HG03103 (cell line): Measurements from ENCODE around the gene FBN1.

Source experiments
- ATAC-seq: cut with Tn5 transposase; IDR thresholded peaks from one replicate; pipeline ENCODE4 v1.9.1; 2021; ENCODE audit warnings: low read depth; ENCODE audit not compliant: unreplicated experiment

FBN1 gene

DNA sequence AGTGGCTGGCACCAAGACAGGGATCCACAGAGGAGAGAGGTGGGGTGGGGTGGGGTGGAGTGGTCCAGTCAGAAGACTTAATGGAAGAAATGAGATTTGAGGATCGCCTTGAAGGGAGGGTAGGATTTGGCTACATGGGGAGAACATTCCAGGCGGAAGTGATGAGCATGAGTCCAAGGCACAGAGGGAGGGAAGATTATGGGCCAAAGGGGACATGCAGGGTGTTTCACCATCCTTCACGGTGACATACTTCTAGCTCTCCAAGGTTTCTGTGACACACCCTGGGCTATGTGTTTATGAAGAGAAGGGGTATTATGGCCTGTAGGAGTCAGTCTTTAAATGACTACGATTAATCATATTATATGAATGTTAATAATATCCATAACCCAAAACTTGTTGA is 7.7 kb upstream of the FBN1 start:
- ATAC-seq = no peak

DNA sequence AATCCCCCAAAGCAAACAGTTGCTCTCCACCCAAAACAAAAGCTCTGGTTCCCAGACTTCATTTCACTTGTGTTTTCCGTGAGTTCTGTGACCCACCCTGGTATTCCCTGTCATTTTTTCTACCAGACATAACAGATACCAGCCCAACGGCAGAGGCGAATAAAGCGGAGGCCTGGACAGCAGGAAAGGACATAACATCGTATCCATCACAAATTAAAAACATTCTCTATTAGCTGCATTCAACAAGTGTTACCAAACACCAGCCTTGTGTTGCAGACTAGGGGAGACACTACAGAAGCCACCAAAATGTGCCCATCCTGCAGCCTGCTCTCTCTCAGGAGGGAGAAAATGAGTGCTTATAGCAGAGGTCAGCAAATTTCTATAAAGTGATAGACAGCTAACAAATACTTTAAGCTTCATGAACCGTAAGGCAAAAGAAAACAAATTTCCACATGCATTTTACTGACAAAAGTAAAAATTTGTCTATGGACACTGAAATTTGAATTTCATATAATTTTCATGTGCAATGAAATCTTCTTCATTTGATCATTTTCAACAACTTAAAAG is 7.1 kb upstream of the FBN1 start:
- no peak for ATAC-seq

GRCh38 chr15:48650931-48651330 is 5.4 kb upstream of the FBN1 start:
- no peak for ATAC-seq

DNA sequence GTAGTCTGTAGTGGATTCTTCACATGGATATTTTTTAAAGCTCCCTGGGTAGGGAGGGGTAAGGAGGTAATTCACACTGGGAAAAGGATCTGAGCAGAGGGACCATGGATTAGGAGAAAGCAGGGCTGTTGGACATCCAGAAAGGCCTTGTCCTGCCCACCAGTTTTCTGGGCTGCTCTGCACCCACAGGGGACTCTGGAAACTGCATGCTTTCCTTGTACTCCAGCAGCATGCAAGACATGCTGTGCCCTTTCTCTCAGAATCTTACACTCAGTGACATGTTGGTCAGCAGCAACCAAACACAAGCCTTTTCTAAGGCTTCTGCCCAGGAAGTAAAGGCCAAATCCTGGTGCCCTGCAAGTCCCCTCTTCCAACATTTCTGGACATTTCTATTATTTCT is 2.5 kb upstream of the FBN1 start:
- ATAC-seq = no peak

DNA sequence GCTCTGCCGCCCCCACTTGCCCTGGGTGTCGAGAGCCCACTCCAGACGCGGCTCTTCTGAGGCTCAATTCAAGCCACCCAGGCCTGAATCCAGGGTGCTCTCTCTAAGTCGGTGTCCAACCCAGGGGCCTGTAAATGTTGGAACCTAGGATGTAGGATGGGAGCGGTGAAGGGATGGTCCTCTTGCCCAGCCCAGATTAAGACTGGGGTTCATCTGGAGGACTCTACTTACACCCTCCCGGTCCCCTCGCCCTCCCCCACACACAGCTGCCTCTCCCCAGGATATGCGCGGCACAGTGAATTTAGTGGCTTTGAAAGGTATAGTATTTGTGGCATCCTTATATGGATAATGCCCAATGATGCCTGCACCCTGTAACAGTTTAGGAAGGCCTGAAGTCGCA is 822 bp upstream of the FBN1 start:
- no peak for ATAC-seq

DNA sequence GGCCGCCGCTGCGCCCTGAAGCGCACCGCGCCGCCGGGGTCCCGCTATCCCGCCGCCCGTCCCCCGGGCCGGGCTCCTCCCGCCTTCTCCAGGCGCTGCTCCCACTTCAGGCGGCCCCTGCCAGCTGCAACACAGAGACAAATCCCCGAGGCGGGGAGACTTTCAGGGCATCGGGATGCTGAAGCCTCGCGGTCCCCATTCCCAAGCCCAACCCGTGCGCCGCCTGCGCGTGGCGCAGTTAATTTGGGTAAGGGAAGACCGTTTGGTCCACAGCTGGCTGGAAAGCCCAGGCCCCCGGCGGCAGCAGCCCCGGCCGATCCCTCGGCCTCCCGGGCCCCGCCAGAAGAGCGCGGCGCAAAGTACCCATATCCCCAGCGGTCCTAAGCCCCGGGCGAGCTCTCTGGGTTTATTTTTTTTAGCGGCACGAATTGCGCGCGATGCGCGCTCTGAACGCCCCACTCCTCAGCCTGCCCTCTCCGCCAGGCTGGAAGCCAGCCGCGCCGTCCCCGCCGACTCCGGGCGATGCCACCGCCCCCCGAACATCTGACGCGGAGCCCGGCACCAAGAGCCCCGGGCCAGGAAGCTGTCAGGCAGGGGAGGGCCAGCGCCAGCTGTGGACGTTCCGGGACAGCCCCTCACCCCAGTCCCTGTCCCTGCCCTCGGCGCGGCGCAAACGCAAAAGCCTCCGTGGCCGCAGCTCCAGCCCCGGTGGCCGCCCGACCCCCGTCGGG is 517 bp downstream of the FBN1 start:
- peak; percentile 33 for ATAC-seq

DNA sequence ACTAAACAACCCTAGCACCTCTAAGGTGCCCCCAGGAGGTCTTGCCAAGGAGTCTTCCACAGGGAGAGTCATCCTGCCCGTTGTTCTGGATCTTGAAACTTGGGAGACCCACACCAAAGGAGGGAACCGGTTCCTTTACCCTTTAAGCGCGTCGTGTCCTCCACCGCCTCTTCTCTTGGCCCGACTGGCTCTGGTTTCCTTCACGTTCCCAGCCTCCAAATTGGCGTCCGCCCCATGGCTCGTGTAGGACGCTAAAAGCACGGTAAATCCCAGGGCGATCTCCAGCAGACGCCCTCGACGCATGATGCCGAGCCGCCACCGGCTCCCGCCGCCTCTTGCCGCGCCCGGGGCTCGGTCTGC is 1.1 kb downstream of the FBN1 start:
- peak; percentile 2 for ATAC-seq

DNA sequence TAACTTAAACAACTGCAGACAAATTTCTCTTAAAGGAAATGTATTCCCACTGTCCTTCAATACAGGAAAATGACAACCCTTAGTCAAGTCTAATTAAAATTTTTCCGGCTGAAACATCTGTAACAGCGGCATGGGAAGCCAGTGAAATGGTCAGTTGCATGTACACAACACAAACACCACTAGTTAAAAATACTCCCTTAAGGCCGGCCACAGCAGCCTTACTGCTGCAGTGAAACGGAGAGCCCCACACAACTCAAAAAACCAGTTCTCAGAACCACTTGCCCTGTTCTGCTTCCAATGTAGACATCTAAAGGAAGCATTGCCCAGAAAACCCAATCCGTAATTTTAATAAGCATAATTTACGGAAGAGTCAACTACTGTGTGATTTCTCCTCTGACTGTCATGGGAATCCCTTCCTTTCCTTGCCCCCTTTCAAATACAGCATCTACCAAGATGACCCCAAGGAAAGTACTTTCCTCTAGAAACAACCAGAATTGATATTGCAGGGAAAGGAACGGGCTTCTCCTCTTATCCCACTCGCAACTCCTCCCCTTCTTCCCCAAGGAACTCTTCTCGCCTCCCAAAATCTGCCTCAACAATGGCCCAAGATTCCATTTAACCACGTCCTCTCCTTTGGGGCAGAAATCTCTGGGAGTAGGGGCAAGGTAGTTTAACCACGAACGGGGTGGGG is 1.6 kb downstream of the FBN1 start:
- no peak for ATAC-seq

- no peak for ATAC-seq
Measured at GRCh38 chr15:48643206-48643605, 2.3 kb downstream of the FBN1 start.

DNA sequence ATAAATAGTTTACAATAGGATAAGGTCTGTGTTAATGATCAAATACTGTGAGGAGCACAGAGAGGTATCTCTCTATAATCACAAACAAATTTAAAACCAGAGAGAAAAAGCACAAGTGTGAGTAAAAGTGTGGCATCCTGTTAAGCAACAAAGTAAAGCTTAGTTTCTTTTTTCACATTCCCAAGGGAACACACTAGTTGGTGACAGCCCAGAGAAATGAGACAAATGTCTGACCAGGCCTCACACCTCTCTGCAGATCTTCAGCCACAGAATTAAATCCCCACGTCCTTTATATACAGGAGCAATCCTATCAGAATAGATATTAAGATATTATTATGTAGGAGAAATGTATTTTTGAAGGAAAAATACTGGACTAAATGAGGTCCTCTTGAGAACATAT is 2.7 kb downstream of the FBN1 start:
- no peak for ATAC-seq

DNA sequence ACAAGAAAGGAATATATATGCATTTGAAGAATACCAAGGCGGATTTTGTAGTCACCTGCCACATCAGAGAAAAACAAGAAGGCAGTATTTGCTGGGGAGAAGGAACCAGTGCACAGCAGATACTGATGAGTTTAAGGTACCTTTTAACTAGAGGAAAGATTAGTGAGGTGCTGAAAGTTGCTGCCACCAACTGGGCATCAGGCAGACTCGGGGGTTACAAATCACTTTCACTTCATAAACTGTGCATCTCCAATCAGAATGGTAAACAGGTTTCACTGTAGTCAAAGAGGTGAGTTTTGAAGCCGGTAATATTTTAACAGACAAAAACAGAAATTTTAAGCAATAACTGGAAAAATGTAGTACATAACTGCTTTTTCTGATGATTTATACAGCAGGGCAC is 4.1 kb downstream of the FBN1 start:
- ATAC-seq = no peak

GRCh38 chr15:48638963-48639362 is 6.5 kb downstream of the FBN1 start:
- ATAC-seq = no peak

- no peak for ATAC-seq
Measured at GRCh38 chr15:48637639-48638038, 7.9 kb downstream of the FBN1 start.

- no peak for ATAC-seq
Measured at GRCh38 chr15:48636511-48636910, 9.0 kb downstream of the FBN1 start.

DNA sequence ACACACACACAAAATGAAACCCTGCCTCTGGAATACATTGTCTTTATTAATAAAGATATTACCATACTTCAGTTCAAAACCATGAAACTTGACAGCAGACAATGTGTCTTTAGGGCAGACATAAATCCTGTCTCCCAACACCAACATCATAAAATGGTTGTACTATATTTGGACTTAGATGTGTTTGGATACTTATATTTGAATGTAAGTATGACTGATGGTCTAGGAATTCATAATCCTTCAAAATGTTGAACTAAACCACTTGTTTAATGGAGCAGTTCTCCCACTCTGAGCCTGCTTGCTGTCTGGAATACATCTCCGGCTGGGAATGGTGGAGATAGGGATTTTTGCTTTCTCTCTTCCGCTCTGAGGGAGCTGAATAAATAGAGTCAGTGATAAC is 10.6 kb downstream of the FBN1 start:
- no peak for ATAC-seq

GRCh38 chr15:48634096-48634495 is 11.4 kb downstream of the FBN1 start:
- ATAC-seq = no peak

GRCh38 chr15:48632651-48633050 is 12.9 kb downstream of the FBN1 start:
- no peak for ATAC-seq

GRCh38 chr15:48631176-48631770 is 14.2 kb downstream of the FBN1 start:
- ATAC-seq = no peak

GRCh38 chr15:48630245-48630644 is 15.3 kb downstream of the FBN1 start:
- ATAC-seq = no peak

DNA sequence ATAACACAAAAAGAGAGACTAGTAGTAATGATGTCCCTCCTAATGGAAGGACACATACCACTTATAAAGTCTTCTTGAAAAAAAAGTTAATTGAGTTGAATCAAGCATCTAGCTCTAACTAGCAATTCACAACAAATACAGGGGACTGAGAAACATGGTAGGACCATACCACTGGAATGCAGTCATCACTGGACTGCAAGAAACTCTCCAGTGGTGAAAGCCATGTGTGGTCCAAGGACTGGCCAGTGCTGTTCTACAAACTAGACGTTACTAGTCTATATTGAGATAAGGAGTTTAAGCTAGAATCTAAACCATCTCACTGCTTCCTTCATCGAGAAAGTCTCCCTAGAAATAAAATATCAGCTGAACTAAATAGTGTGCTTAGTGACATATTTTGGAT is 16.7 kb downstream of the FBN1 start:
- no peak for ATAC-seq

- ATAC-seq = no peak
Measured at GRCh38 chr15:48627260-48627940, 18.1 kb downstream of the FBN1 start.
